MM.1S (cell line): ENCODE results near the gene EGF.

Experiments
- DNase-seq: peaks from one replicate; pipeline ENCODE4 v3.0.0-alpha.2; 2015
- H2AFZ ChIP-seq: fragments of 300-600 bp; sonication (generic); 2 replicates; pipeline ENCODE4 v1.6.0; 2016; ENCODE audit warnings: antibody characterized with exemption, low read length
- H3F3A ChIP-seq: fragments of 300-600 bp; sonication (generic); 2 replicates; pipeline ENCODE4 v1.6.1; 2016; ENCODE audit warnings: mild to moderate bottlenecking, antibody characterized with exemption, low read length, moderate library complexity, mixed read lengths; ENCODE audit not compliant: insufficient read depth
- H3K27ac ChIP-seq: fragments of 300-600 bp; sonication (generic); 2 replicates; pipeline ENCODE4 v1.5.1; 2016; ENCODE audit warnings: mild to moderate bottlenecking, low read length
- H3K27me3 ChIP-seq: fragments of 300-600 bp; sonication (generic); replicated peaks from 2 replicates; pipeline ENCODE4 v1.6.0; 2016; ENCODE audit warnings: low read length; ENCODE audit not compliant: insufficient read depth
- H3K36me3 ChIP-seq: fragments of 300-600 bp; sonication (generic); replicated peaks from 2 replicates; pipeline ENCODE4 v1.6.1; 2016; ENCODE audit warnings: mild to moderate bottlenecking, low read length, mixed read lengths; ENCODE audit not compliant: insufficient read depth
- H3K4me1 ChIP-seq: fragments of 300-600 bp; sonication (generic); 2 replicates; pipeline ENCODE4 v1.6.1; 2016; ENCODE audit warnings: low read length, mixed read lengths
- H3K4me2 ChIP-seq: fragments of 300-600 bp; sonication (generic); 2 replicates; pipeline ENCODE4 v1.6.0; 2016; ENCODE audit warnings: low read depth, low read length
- H3K4me3 ChIP-seq: fragments of 300-600 bp; sonication (generic); 2 replicates; pipeline ENCODE4 v1.5.1; 2016; ENCODE audit warnings: low read length, mixed read lengths
- H3K79me2 ChIP-seq: fragments of 300-600 bp; sonication (generic); 2 replicates; pipeline ENCODE4 v1.6.1; 2016; ENCODE audit warnings: mixed run types, low read length, mixed read lengths
- H3K9ac ChIP-seq: fragments of 300-600 bp; sonication (generic); 2 replicates; pipeline ENCODE4 v1.6.1; 2016; ENCODE audit warnings: low read length, mixed read lengths
- H3K9me2 ChIP-seq: fragments of 300-600 bp; sonication (generic); replicated peaks from 2 replicates; pipeline ENCODE4 v1.6.1; 2016; ENCODE audit warnings: mild to moderate bottlenecking, low read length, mixed read lengths; ENCODE audit not compliant: insufficient read depth
- H3K9me3 ChIP-seq: fragments of 300-600 bp; sonication (generic); replicated peaks from 2 replicates; pipeline ENCODE4 v1.6.1; 2016; ENCODE audit warnings: mild to moderate bottlenecking, low read length, mixed read lengths; ENCODE audit not compliant: insufficient read depth
- H4K20me1 ChIP-seq: fragments of 300-600 bp; sonication (generic); 2 replicates; pipeline ENCODE4 v1.6.1; 2016; ENCODE audit warnings: mild to moderate bottlenecking, low read length, moderate library complexity, mixed read lengths; ENCODE audit not compliant: insufficient read depth
- CTCF ChIP-seq: fragments of 300-600 bp; sonication (generic); IDR thresholded peaks from 2 replicates; pipeline ENCODE4 v1.5.1; 2016; ENCODE audit warnings: antibody characterized with exemption, low read length, mixed read lengths
- EZH2 ChIP-seq: fragments of 300-600 bp; sonication (generic); optimal IDR thresholded peaks from 2 replicates; pipeline ENCODE3; 2017; ENCODE audit warnings: low read depth, mild to moderate bottlenecking, antibody characterized with exemption, low read length, mixed read lengths
- EZH2phosphoT487 ChIP-seq: fragments of 300-600 bp; sonication (generic); IDR thresholded peaks from 2 replicates; pipeline ENCODE4 v1.6.1; 2018; ENCODE audit warnings: antibody characterized with exemption, low read length

Gene EGF

GRCh38 chr4:109942292-109942926, 29.7 kb downstream of the EGF start:
- Histone ChIP-seq H3K9ac (no peak overlapping the region), H3K4me1 (no peaks in the 10 kb centered on the region), H4K20me1 (no peaks in the 10 kb centered on the region), H3K36me3 (no peaks in the 10 kb centered on the region), H3K4me2 (no peak overlapping the region), H3K9me3 (no peaks in the 10 kb centered on the region), H3K27me3 (no peaks in the 10 kb centered on the region), H3F3A (no peaks in the 10 kb centered on the region), H3K4me3 (no peak overlapping the region), H2AFZ (no peak overlapping the region), H3K9me2 (no peaks in the 10 kb centered on the region), H3K79me2 (no peaks in the 10 kb centered on the region), H3K27ac (no peak overlapping the region)
- no peak for TF ChIP-seq CTCF
- no peak for TF ChIP-seq EZH2
- no peak for TF ChIP-seq EZH2phosphoT487
- no peak for DNase-seq

GRCh38 chr4:109943745-109944144, 31.1 kb downstream of the EGF start:
- H3K27me3 ChIP-seq = no peaks in the 10 kb centered on the region
- H3K4me2 ChIP-seq = no peak overlapping the region
- H4K20me1 ChIP-seq = no peaks in the 10 kb centered on the region
- no peak overlapping the region for H3K9ac ChIP-seq
- no peak for DNase-seq
- no peak overlapping the region for H2AFZ ChIP-seq
- no peaks in the 10 kb centered on the region for H3K9me2 ChIP-seq
- no peaks in the 10 kb centered on the region for H3K36me3 ChIP-seq
- H3K4me3 ChIP-seq = no peak overlapping the region
- no peaks in the 10 kb centered on the region for H3K4me1 ChIP-seq
- H3K9me3 ChIP-seq = no peaks in the 10 kb centered on the region
- H3F3A ChIP-seq = no peaks in the 10 kb centered on the region
- TF ChIP-seq EZH2 = no peak
- TF ChIP-seq CTCF = no peak
- no peak for TF ChIP-seq EZH2phosphoT487
- no peaks in the 10 kb centered on the region for H3K79me2 ChIP-seq
- no peak overlapping the region for H3K27ac ChIP-seq

GRCh38 chr4:109944591-109944990, 31.9 kb downstream of the EGF start:
- Histone ChIP-seq H3K9me3 (no peaks in the 10 kb centered on the region), H3K27ac (no peak overlapping the region), H3K36me3 (no peaks in the 10 kb centered on the region), H3K9me2 (no peaks in the 10 kb centered on the region), H4K20me1 (no peaks in the 10 kb centered on the region), H3K4me1 (no peaks in the 10 kb centered on the region), H3K4me3 (no peak overlapping the region), H3F3A (no peaks in the 10 kb centered on the region), H3K79me2 (no peaks in the 10 kb centered on the region), H3K4me2 (no peak overlapping the region), H2AFZ (no peak overlapping the region), H3K9ac (no peak overlapping the region), H3K27me3 (no peaks in the 10 kb centered on the region)
- no peak for TF ChIP-seq CTCF
- no peak for TF ChIP-seq EZH2
- TF ChIP-seq EZH2phosphoT487 = no peak
- no peak for DNase-seq
